ENCODE measurements around the gene IFNAR2.

DNA sequence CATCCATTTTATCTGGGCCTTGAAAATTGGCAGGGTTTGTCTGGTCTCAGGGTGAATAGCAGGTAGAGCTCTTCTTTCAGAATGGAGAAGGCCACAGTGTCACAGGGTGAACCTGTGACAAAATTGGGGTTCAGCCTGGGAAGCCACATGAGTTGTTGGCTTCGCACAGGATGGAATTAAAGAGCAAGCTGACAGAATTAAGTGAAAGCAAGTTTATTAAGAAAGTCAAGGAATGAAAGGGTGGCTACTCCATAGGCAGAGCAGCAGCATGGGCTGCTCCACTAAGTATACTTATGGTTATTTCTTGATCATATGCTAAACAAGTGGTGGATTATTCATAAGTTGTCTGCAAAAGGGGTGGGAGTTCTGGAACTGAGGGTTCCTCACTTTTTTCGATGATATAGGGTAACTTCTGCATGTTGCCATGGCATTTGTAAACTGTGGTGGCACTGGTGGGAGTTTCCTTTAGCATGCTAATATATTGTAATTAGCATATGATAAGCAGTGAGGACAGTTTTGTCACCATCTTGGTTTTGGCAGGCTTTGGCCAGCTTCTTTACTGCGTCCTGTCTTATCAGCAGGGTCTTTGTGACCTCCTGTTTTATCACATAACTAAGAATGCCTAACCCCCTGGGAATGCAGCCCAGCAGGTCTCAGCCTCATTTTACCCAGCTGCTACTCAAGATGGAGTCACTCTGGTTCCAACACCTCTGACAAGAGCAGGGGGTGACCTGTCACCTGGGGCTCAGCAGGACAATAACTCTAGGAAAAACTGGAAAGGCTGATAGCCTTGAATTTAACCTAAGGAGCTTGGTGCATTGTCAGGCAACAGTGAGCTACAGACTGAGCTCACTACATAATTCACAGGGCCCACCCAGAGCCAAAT, 5.1 kb downstream of the IFNAR2 start:
- TF ChIP-seq, protein P1, sequence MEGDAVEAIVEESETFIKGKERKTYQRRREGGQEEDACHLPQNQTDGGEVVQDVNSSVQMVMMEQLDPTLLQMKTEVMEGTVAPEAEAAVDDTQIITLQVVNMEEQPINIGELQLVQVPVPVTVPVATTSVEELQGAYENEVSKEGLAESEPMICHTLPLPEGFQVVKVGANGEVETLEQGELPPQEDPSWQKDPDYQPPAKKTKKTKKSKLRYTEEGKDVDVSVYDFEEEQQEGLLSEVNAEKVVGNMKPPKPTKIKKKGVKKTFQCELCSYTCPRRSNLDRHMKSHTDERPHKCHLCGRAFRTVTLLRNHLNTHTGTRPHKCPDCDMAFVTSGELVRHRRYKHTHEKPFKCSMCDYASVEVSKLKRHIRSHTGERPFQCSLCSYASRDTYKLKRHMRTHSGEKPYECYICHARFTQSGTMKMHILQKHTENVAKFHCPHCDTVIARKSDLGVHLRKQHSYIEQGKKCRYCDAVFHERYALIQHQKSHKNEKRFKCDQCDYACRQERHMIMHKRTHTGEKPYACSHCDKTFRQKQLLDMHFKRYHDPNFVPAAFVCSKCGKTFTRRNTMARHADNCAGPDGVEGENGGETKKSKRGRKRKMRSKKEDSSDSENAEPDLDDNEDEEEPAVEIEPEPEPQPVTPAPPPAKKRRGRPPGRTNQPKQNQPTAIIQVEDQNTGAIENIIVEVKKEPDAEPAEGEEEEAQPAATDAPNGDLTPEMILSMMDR (IDR thresholded peaks at IDR 0.05; ENCODE audit: low read depth, low read length): no peak
- no peak for TF ChIP-seq EZH2phosphoT487 (IDR thresholded peaks at IDR 0.05; ENCODE audit: low read depth)

Measured in OCI-LY3 (cell line).